Measurements from ENCODE around the gene GALNT18.

GALNT18 gene

GRCh38 chr11:11586465-11586864 lies 35.3 kb downstream of the GALNT18 start:
- no peak for DNase-seq (ENCODE audit: low read depth)

GRCh38 chr11:11584937-11585336 lies 36.9 kb downstream of the GALNT18 start:
- no peak for DNase-seq (ENCODE audit: low read depth)

GRCh38 chr11:11584530-11584810 lies 37.3 kb downstream of the GALNT18 start:
- DNase-seq (ENCODE audit: low read depth), result peak; percentile 77

- no peak for DNase-seq (ENCODE audit: low read depth)
Observed at GRCh38 chr11:11583801-11584529, 37.8 kb downstream of the GALNT18 start.

- DNase-seq (ENCODE audit: low read depth), result no peak
Observed at GRCh38 chr11:11582011-11582701, 39.6 kb downstream of the GALNT18 start.

GRCh38 chr11:11581481-11581880 lies 40.3 kb downstream of the GALNT18 start:
- no peak for DNase-seq (ENCODE audit: low read depth)

GRCh38 chr11:11580841-11581411 lies 40.9 kb downstream of the GALNT18 start:
- DNase-seq (ENCODE audit: low read depth), result no peak

- DNase-seq (ENCODE audit: low read depth), result no peak
Observed at GRCh38 chr11:11580012-11580411, 41.8 kb downstream of the GALNT18 start.

- no peak for DNase-seq (ENCODE audit: low read depth)
Observed at GRCh38 chr11:11579012-11579988, 42.5 kb downstream of the GALNT18 start.

GRCh38 chr11:11577932-11578911 lies 43.6 kb downstream of the GALNT18 start:
- DNase-seq (ENCODE audit: low read depth), result no peak

- no peak for DNase-seq (ENCODE audit: low read depth)
Observed at GRCh38 chr11:11577251-11577855, 44.5 kb downstream of the GALNT18 start.

- no peak for DNase-seq (ENCODE audit: low read depth)
Observed at GRCh38 chr11:11574373-11575287, 47.2 kb downstream of the GALNT18 start.

GRCh38 chr11:11572386-11572785 lies 49.4 kb downstream of the GALNT18 start:
- DNase-seq (ENCODE audit: low read depth), result no peak

- DNase-seq (ENCODE audit: low read depth), result no peak
Observed at GRCh38 chr11:11571893-11572292, 49.9 kb downstream of the GALNT18 start.

GRCh38 chr11:11570823-11571222 lies 51.0 kb downstream of the GALNT18 start:
- no peak for DNase-seq (ENCODE audit: low read depth)

GRCh38 chr11:11569936-11570491 lies 51.8 kb downstream of the GALNT18 start:
- no peak for DNase-seq (ENCODE audit: low read depth)

- DNase-seq (ENCODE audit: low read depth), result no peak
Observed at GRCh38 chr11:11568651-11569229, 53.1 kb downstream of the GALNT18 start.

GRCh38 chr11:11567936-11568650 lies 53.7 kb downstream of the GALNT18 start:
- DNase-seq (ENCODE audit: low read depth), result peak; percentile 24
